H9 (cell line): ENCODE measurements around the gene HLA-DRB1. TPM values are rescaled to one million over a fixed set of nuclear protein-coding genes. Genes with fewer than 3 reads are reported as not detected.

Source experiments
- DNase-seq: peaks from one replicate; pipeline ENCODE4 v3.0.0-alpha.2; 2017
- H2AFZ ChIP-seq: one replicate; pipeline ENCODE4 v1.6.1; 2013; ENCODE audit warnings: mild to moderate bottlenecking, low read length, control low read depth, moderate library complexity
- H2AK5ac ChIP-seq: 2 replicates; pipeline ENCODE4 v1.6.1; 2013; ENCODE audit warnings: low read length, control low read depth, mixed read lengths; ENCODE audit not compliant: insufficient read length
- H2BK120ac ChIP-seq: one replicate; pipeline ENCODE4 v1.6.1; 2013; ENCODE audit warnings: low read depth, mild to moderate bottlenecking, low read length, control low read depth, inconsistent platforms; ENCODE audit not compliant: poor library complexity, severe bottlenecking
- H2BK12ac ChIP-seq: 2 replicates; pipeline ENCODE4 v1.6.1; 2013; ENCODE audit warnings: low read length, control low read depth, mixed read lengths, low read depth; ENCODE audit not compliant: insufficient read length
- H2BK15ac ChIP-seq: 2 replicates; pipeline ENCODE4 v1.6.1; 2013; ENCODE audit warnings: low read depth, low read length, control low read depth
- H2BK20ac ChIP-seq: one replicate; pipeline ENCODE4 v1.6.1; 2013; ENCODE audit warnings: low read depth, mild to moderate bottlenecking, low read length, control low read depth, inconsistent platforms; ENCODE audit not compliant: poor library complexity, severe bottlenecking
- H2BK5ac ChIP-seq: 2 replicates; pipeline ENCODE4 v1.6.1; 2013; ENCODE audit warnings: low read length, control low read depth, mixed read lengths; ENCODE audit not compliant: insufficient read length
- H3K14ac ChIP-seq: 2 replicates; pipeline ENCODE4 v1.6.1; 2013; ENCODE audit warnings: low read length, control low read depth; ENCODE audit not compliant: insufficient read depth
- H3K18ac ChIP-seq: 2 replicates; pipeline ENCODE4 v1.6.1; 2013; ENCODE audit warnings: low read depth, mild to moderate bottlenecking, mixed read lengths, low read length, control low read depth; ENCODE audit not compliant: insufficient read length
- H3K23ac ChIP-seq: 2 replicates; pipeline ENCODE4 v1.6.1; 2013; ENCODE audit warnings: low read length, control low read depth, mixed read lengths, low read depth; ENCODE audit not compliant: insufficient read length
- H3K23me2 ChIP-seq: 2 replicates; pipeline ENCODE4 v1.6.1; 2013; ENCODE audit warnings: low read depth, mild to moderate bottlenecking, mixed read lengths, low read length, control low read depth; ENCODE audit not compliant: insufficient read length, poor library complexity, severe bottlenecking
- H3K27ac ChIP-seq: 2 replicates; pipeline ENCODE4 v1.5.1; 2013; ENCODE audit warnings: low read length, control low read depth, mixed read lengths, low read depth; ENCODE audit not compliant: insufficient read length
- H3K27me3 ChIP-seq: 2 replicates; pipeline ENCODE4 v1.6.1; 2013; ENCODE audit warnings: low read length, control low read depth, inconsistent platforms; ENCODE audit not compliant: insufficient read depth
- H3K4ac ChIP-seq: 2 replicates; pipeline ENCODE4 v1.6.1; 2013; ENCODE audit warnings: low read depth, mild to moderate bottlenecking, control low read depth, inconsistent platforms, low read length, moderate library complexity
- H3K4me1 ChIP-seq: 2 replicates; pipeline ENCODE4 v1.6.1; 2013; ENCODE audit warnings: low read length, control low read depth, inconsistent platforms; ENCODE audit not compliant: insufficient read depth
- H3K4me2 ChIP-seq: 2 replicates; pipeline ENCODE4 v1.6.1; 2013; ENCODE audit warnings: low read length, control low read depth, mixed read lengths; ENCODE audit not compliant: insufficient read length, insufficient read depth
- H3K56ac ChIP-seq: 2 replicates; pipeline ENCODE4 v1.6.1; 2013; ENCODE audit warnings: low read depth, mild to moderate bottlenecking, mixed read lengths, low read length, control low read depth; ENCODE audit not compliant: insufficient read length
- H3K79me1 ChIP-seq: 2 replicates; pipeline ENCODE4 v1.6.1; 2013; ENCODE audit warnings: low read depth, mild to moderate bottlenecking, moderate library complexity, low read length, control low read depth, inconsistent platforms; ENCODE audit not compliant: insufficient read depth, poor library complexity, severe bottlenecking
- H3K79me2 ChIP-seq: 2 replicates; pipeline ENCODE4 v1.6.1; 2013; ENCODE audit warnings: low read length, control low read depth, inconsistent platforms; ENCODE audit not compliant: insufficient read depth
- H3K9ac ChIP-seq: 2 replicates; pipeline ENCODE4 v1.6.1; 2013; ENCODE audit warnings: low read length, control low read depth, mixed read lengths; ENCODE audit not compliant: insufficient read length; ENCODE audit errors: extremely low read depth
- H3K9me3 ChIP-seq: one replicate; pipeline ENCODE4 v1.6.1; 2013; ENCODE audit warnings: low read depth, low read length, inconsistent platforms; ENCODE audit not compliant: control insufficient read depth
- H3T11ph ChIP-seq: one replicate; pipeline ENCODE4 v1.6.1; 2013; ENCODE audit warnings: mild to moderate bottlenecking, low read length, control low read depth, inconsistent platforms
- H4K20me1 ChIP-seq: one replicate; pipeline ENCODE4 v1.6.1; 2013; ENCODE audit not compliant: control insufficient read depth, insufficient read length, insufficient read depth
- H4K5ac ChIP-seq: 2 replicates; pipeline ENCODE4 v1.6.1; 2013; ENCODE audit warnings: low read depth, mild to moderate bottlenecking, mixed read lengths, low read length, control low read depth; ENCODE audit not compliant: insufficient read length
- H4K8ac ChIP-seq: replicated peaks from 2 replicates; pipeline ENCODE4 v1.6.1; 2013; ENCODE audit warnings: low read length, control low read depth, mixed read lengths, low read depth; ENCODE audit not compliant: insufficient read length
- H4K91ac ChIP-seq: 2 replicates; pipeline ENCODE4 v1.6.1; 2013; ENCODE audit warnings: low read depth, mild to moderate bottlenecking, moderate library complexity, mixed read lengths, low read length, control low read depth; ENCODE audit not compliant: insufficient read length
- H3K27ac Mint-ChIP-seq, 3 experiments: 2 replicates in 2 of 3; 3 replicates in 1 of 3; pipeline ENCODE4 v1.8.0; 2020 to 2021; ENCODE audit warnings: mixed read lengths in 3 of 3, mild to moderate bottlenecking in 1 of 3, moderate library complexity in 1 of 3
- H3K27me3 Mint-ChIP-seq: 2 replicates; pipeline ENCODE4 v1.8.0; 2021; ENCODE audit warnings: low read depth, mild to moderate bottlenecking, moderate library complexity, mixed read lengths
- H3K36me3 Mint-ChIP-seq, 3 experiments: 2 replicates in 2 of 3; 3 replicates in 1 of 3; pipeline ENCODE4 v1.8.0; 2020 to 2021; ENCODE audit warnings: low read depth in 3 of 3, mixed read lengths in 3 of 3; ENCODE audit not compliant: insufficient read depth in 1 of 3
- H3K4me1 Mint-ChIP-seq, 2 experiments: 2 replicates each; pipeline ENCODE4 v1.8.0; 2020; ENCODE audit warnings: mixed read lengths in 2 of 2
- H3K4me3 Mint-ChIP-seq, 2 experiments: 2 replicates in 1 of 2; 3 replicates in 1 of 2; pipeline ENCODE4 v1.8.0; 2020 to 2021; ENCODE audit warnings: mild to moderate bottlenecking in 2 of 2, mixed read lengths in 2 of 2, moderate library complexity in 1 of 2
- H3K9me3 Mint-ChIP-seq, 2 experiments: 2 replicates in 1 of 2; 3 replicates in 1 of 2; pipeline ENCODE4 v1.8.0; 2020; ENCODE audit warnings: mild to moderate bottlenecking in 2 of 2, mixed read lengths in 2 of 2, moderate library complexity in 1 of 2
- CTCF ChIP-seq: fragments of 200-600 bp; sonication (generic); conservative IDR thresholded peaks from 3 replicates; pipeline ENCODE4 v1.8.0; 2021; ENCODE audit warnings: antibody characterized with exemption, mild to moderate bottlenecking
- WGBS: extraction: QIAGEN DNeasy Blood & Tissue Kit; methylation state at CpG from one replicate; pipeline ENCODE4 v1.1.7; 2013; ENCODE audit warnings: missing lambda C conversion rate, low lambda C conversion rate, mixed read lengths; ENCODE audit not compliant: insufficient read length; ENCODE audit errors: extremely low coverage; 5-methylcytosine and 5-hydroxymethylcytosine counted together
- total RNA-seq: library from RNA; stranded (reverse); gene quantifications from 2 replicates; pipeline ENCODE4 v1.2.1, GENCODE V29; 2021

HLA-DRB1 gene
- total RNA-seq, 1 experiment from 2014 or later: 25.9 TPM

- Histone ChIP-seq H2AK5ac (no peak overlapping the region), H3K9ac (no peak overlapping the region)
These were observed 24.1 kb downstream of the HLA-DRB1 start for GRCh38 chr6:32565511-32565910.

More at GRCh38 chr6:32565511-32565910, 24.1 kb downstream of the HLA-DRB1 start:
- H3T11ph ChIP-seq: no peak overlapping the region
- no peak overlapping the region for H2BK12ac ChIP-seq
- no peaks in the 10 kb centered on the region for H4K20me1 ChIP-seq
- H3K56ac ChIP-seq: no peak overlapping the region
- WGBS: no CpG with 5 or more reads among the region's 1 CpG
- H3K27ac Mint-ChIP-seq: no peak overlapping the region
- H2BK20ac ChIP-seq: no peak overlapping the region
- H3K79me1 ChIP-seq: no peaks in the 10 kb centered on the region
- peaks cover 5% of the 10 kb centered on the region for H3K27me3 Mint-ChIP-seq
- peaks cover 5 to 7% of the 10 kb centered on the region in 2 experiments for H3K4me1 Mint-ChIP-seq
- H4K91ac ChIP-seq: no peak overlapping the region
- no peak overlapping the region for H2BK5ac ChIP-seq
- no peak for DNase-seq
- H3K27ac ChIP-seq: no peak overlapping the region
- no peak overlapping the region for H3K14ac ChIP-seq
- H3K4ac ChIP-seq: no peak overlapping the region
- H3K23ac ChIP-seq: no peak overlapping the region
- H2BK120ac ChIP-seq: no peak overlapping the region
- H3K79me2 ChIP-seq: no peaks in the 10 kb centered on the region
- H3K4me3 Mint-ChIP-seq: no peak overlapping the region
- no peak overlapping the region for H3K4me2 ChIP-seq
- no peaks in the 10 kb centered on the region for H3K9me3 ChIP-seq
- 0 out of 7 replicates have a peak, but pooled peaks cover 0 to 5% (median 4%) of the 10 kb centered on the region in 3 experiments for H3K36me3 Mint-ChIP-seq
- no peak overlapping the region for H4K5ac ChIP-seq
- no peaks in the 10 kb centered on the region for H3K23me2 ChIP-seq
- H3K18ac ChIP-seq: no peak overlapping the region
- H3K4me1 ChIP-seq: no peaks in the 10 kb centered on the region
- peaks cover 0 to 17% of the 10 kb centered on the region in 2 experiments; a peak in 4 of 5 replicates for H3K9me3 Mint-ChIP-seq
- TF ChIP-seq CTCF: no peak
- H2AFZ ChIP-seq: no peak overlapping the region
- H4K8ac ChIP-seq: no peak overlapping the region
- H3K27me3 ChIP-seq: no peaks in the 10 kb centered on the region
- no peak overlapping the region for H2BK15ac ChIP-seq
